ENCODE data around the gene CD8B2.
A peak's percentile ranks its signal among the peaks of the same experiment; 100 is the strongest.
"Not testable (repeated sequence)": the region's sequence is repeated elsewhere in the genome, so short reads cannot be mapped to it uniquely, and the experiment has no call there.

Gene CD8B2

GRCh38 chr2:106545007-106545406, 57.8 kb downstream of the CD8B2 start:
- DNase-seq (ENCODE audit: insufficient read length, low spot score), result no peak
- no peak for FAIRE-seq
- TF ChIP-seq POU2F2 (IDR thresholded peaks at IDR 0.05; ENCODE audit: low read depth, low read length) (no peak), SPI1 (IDR thresholded peaks at IDR 0.05; ENCODE audit: low read depth, low read length) (no peak), PAX5 (IDR thresholded peaks at IDR 0.05; ENCODE audit: insufficient read depth, low read length, severe bottlenecking) (no peak), POLR2AphosphoS5 (IDR thresholded peaks at IDR 0.05; ENCODE audit: low read depth, low read length) (no peak), POLR2A (IDR thresholded peaks at IDR 0.05; ENCODE audit: low read depth, low read length) (no peak), TAF1 (IDR thresholded peaks at IDR 0.05; ENCODE audit: low read depth, low read length) (no peak)

DNA sequence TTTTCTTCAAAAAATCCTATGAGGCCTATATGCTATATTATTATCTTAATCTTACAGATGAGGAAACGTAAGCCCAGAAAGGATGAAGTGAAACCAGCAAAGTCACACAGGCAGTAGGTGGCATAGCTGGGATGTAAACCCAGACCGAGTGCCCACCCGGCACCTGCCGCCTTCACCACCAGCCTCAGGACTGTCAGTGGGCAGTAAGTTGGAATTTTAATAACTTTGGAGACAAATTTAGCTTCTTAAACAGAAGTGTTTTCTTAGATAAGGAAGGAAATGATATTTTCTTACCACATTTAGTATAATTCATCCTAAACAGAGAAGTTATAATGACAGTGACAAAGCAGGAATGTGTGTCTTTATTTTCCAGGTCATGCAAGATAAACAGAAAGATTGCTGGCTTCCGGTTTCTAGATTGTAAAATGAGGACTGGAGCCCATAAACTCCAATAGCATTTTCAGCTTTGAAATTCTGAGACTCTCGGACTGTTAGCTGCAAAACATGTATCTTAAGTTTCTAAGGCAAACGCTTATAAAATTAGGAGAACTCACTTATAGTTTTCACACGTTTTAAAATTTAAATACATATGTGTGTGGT, 59.3 kb downstream of the CD8B2 start:
- TF ChIP-seq POU2F2 (IDR thresholded peaks at IDR 0.05; ENCODE audit: low read depth, low read length), result no peak
- no peak for TF ChIP-seq POLR2AphosphoS5 (IDR thresholded peaks at IDR 0.05; ENCODE audit: low read depth, low read length)
- TF ChIP-seq PAX5 (IDR thresholded peaks at IDR 0.05; ENCODE audit: insufficient read depth, low read length, severe bottlenecking), result no peak
- no peak for TF ChIP-seq TAF1 (IDR thresholded peaks at IDR 0.05; ENCODE audit: low read depth, low read length)
- TF ChIP-seq SPI1 (IDR thresholded peaks at IDR 0.05; ENCODE audit: low read depth, low read length), result no peak
- no peak for TF ChIP-seq POLR2A (IDR thresholded peaks at IDR 0.05; ENCODE audit: low read depth, low read length)
- no peak for DNase-seq (ENCODE audit: insufficient read length, low spot score)

GRCh38 chr2:106547164-106547903, 60.2 kb downstream of the CD8B2 start:
- FAIRE-seq (no peak), DNase-seq (ENCODE audit: insufficient read length, low spot score) (no peak)
- TF ChIP-seq POLR2A (IDR thresholded peaks at IDR 0.05; ENCODE audit: low read depth, low read length), result no peak
- TF ChIP-seq POLR2AphosphoS5 (IDR thresholded peaks at IDR 0.05; ENCODE audit: low read depth, low read length), result no peak
- TF ChIP-seq POU2F2 (IDR thresholded peaks at IDR 0.05; ENCODE audit: low read depth, low read length), result no peak
- no peak for TF ChIP-seq TAF1 (IDR thresholded peaks at IDR 0.05; ENCODE audit: low read depth, low read length)
- TF ChIP-seq PAX5 (IDR thresholded peaks at IDR 0.05; ENCODE audit: insufficient read depth, low read length, severe bottlenecking), result no peak

More for the DNA sequence above, 59.3 kb downstream of the CD8B2 start:
- no peak for FAIRE-seq

GRCh38 chr2:106551417-106552130, 64.4 kb downstream of the CD8B2 start:
- no peak for DNase-seq (ENCODE audit: insufficient read length, low spot score)
- FAIRE-seq, result no peak
- TF ChIP-seq PAX5 (IDR thresholded peaks at IDR 0.05; ENCODE audit: insufficient read depth, low read length, severe bottlenecking), result no peak
- TF ChIP-seq POLR2AphosphoS5 (IDR thresholded peaks at IDR 0.05; ENCODE audit: low read depth, low read length), result no peak
- no peak for TF ChIP-seq TAF1 (IDR thresholded peaks at IDR 0.05; ENCODE audit: low read depth, low read length)
- TF ChIP-seq POLR2A (IDR thresholded peaks at IDR 0.05; ENCODE audit: low read depth, low read length), result no peak
- no peak for TF ChIP-seq POU2F2 (IDR thresholded peaks at IDR 0.05; ENCODE audit: low read depth, low read length)
- TF ChIP-seq SPI1 (IDR thresholded peaks at IDR 0.05; ENCODE audit: low read depth, low read length), result no peak

GRCh38 chr2:106552921-106553320, 65.8 kb downstream of the CD8B2 start:
- TF ChIP-seq POU2F2 (IDR thresholded peaks at IDR 0.05; ENCODE audit: low read depth, low read length) (no peak), SPI1 (IDR thresholded peaks at IDR 0.05; ENCODE audit: low read depth, low read length) (0 out of 2 replicates have a peak, but pooled peaks have one; percentile 4), POLR2A (IDR thresholded peaks at IDR 0.05; ENCODE audit: low read depth, low read length) (no peak)
- DNase-seq (ENCODE audit: insufficient read length, low spot score) (no peak), FAIRE-seq (no peak)

DNA sequence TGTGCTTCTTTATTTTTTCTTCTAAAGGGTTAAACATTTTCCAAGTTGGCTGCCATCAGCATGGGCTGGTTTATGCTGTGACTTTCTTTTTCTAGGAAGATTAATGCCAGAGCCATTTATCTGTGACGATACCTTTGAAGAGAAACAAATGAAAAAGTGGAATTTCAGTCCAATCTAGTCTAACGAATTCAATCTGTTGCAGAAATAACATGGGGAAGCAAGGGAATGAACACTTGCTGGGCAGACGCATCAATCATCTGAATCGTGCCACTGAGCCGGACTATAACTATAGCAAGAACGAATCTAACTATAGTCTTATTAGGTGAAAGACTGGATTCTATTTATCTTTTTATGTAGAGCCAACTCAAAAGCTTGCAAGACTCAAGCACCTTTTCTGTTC, 66.2 kb downstream of the CD8B2 start:
- DNase-seq (ENCODE audit: insufficient read length, low spot score) (no peak), FAIRE-seq (no peak)
- TF ChIP-seq POLR2AphosphoS5 (IDR thresholded peaks at IDR 0.05; ENCODE audit: low read depth, low read length), result no peak

DNA sequence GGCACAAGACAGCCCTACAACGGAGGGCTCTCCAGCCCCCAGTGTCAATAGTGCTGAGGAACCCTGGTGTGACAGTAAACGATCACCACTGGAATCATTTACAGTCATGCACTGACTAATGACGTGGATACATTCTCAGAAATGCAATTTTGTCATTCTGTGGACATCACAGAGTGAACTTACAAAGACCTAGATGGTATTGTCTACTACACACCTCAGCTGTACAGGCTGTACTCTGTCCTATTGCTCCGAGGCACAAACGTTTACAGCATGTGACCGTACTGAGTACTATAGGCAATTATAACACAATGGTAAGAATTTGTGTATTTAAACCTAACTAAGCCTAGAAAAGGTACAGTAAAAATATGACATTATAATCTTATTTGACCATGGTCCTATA, 67.2 kb downstream of the CD8B2 start:
- FAIRE-seq, result no peak
- DNase-seq (ENCODE audit: insufficient read length, low spot score), result no peak

DNA sequence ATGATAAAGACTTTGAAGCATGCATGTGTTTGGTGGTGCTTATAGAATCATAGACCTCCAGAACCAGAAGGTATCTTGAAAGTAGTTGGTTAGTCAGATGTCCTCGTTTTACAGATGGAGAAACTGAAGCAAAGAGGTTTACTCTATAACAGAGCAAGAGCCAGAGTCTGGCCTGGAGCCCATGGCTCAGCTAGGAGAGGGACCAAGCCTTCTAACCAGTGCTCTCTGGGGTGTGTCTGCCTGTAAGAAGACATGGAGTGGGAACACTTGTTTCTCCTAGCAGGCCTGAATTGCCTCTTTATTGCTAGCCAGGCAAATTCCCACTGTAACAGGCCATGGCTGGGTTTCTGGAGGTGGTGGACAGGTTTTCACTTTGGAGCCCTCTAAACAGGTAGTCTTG, 67.9 kb downstream of the CD8B2 start:
- FAIRE-seq (no peak), DNase-seq (ENCODE audit: insufficient read length, low spot score) (no peak)
- no peak for TF ChIP-seq POLR2AphosphoS5 (IDR thresholded peaks at IDR 0.05; ENCODE audit: low read depth, low read length)
- TF ChIP-seq PAX5 (IDR thresholded peaks at IDR 0.05; ENCODE audit: insufficient read depth, low read length, severe bottlenecking), result no peak
- TF ChIP-seq SPI1 (IDR thresholded peaks at IDR 0.05; ENCODE audit: low read depth, low read length), result no peak
- no peak for TF ChIP-seq POLR2A (IDR thresholded peaks at IDR 0.05; ENCODE audit: low read depth, low read length)
- no peak for TF ChIP-seq POU2F2 (IDR thresholded peaks at IDR 0.05; ENCODE audit: low read depth, low read length)
- no peak for TF ChIP-seq TAF1 (IDR thresholded peaks at IDR 0.05; ENCODE audit: low read depth, low read length)

More for the DNA sequence above, 67.2 kb downstream of the CD8B2 start:
- TF ChIP-seq PAX5 (IDR thresholded peaks at IDR 0.05; ENCODE audit: insufficient read depth, low read length, severe bottlenecking) (no peak), SPI1 (IDR thresholded peaks at IDR 0.05; ENCODE audit: low read depth, low read length) (no peak), TAF1 (IDR thresholded peaks at IDR 0.05; ENCODE audit: low read depth, low read length) (no peak), POLR2AphosphoS5 (IDR thresholded peaks at IDR 0.05; ENCODE audit: low read depth, low read length) (no peak), POLR2A (IDR thresholded peaks at IDR 0.05; ENCODE audit: low read depth, low read length) (no peak)

- not testable (repeated sequence) for DNase-seq (ENCODE audit: insufficient read length, low spot score); FAIRE-seq
These were observed 72.6 kb downstream of the CD8B2 start for GRCh38 chr2:106559786-106560185.

DNA sequence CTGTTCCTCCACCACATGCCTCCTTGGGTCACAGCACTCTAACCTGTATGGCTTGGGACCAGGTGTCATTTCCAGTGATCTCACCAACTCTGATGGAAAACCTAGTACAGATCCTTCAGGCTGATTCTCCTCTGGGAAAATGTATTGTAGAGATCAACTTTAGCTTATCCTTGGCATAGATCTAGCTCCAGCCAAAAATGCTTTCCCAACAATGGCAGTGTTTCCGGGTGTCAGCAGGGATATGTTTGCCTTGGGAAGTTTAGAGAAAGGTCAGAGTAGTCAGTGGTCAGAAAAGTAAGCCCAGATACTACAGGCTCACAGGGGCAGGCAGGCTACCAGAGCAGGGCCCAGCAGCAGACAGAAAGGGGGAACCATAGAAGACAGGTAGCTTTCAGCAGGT, 73.6 kb downstream of the CD8B2 start:
- DNase-seq (ENCODE audit: insufficient read length, low spot score) (no peak), FAIRE-seq (no peak)
- no peak for TF ChIP-seq POLR2A (IDR thresholded peaks at IDR 0.05; ENCODE audit: low read depth, low read length)

All from GM12891 (cell line).